C4-2B (cell line): ENCODE results near the gene WDR93.

Source experiments
- ZFX ChIP-seq: fragments of 450-650 bp; IDR thresholded peaks from 2 replicates; pipeline ENCODE4 v1.6.1; 2017
- TF ChIP-seq, protein P1 (sequence below): fragments of 450-650 bp; conservative IDR thresholded peaks from 2 replicates; pipeline ENCODE4 v1.5.1; 2017; ENCODE audit warnings: mild to moderate bottlenecking

DNA sequence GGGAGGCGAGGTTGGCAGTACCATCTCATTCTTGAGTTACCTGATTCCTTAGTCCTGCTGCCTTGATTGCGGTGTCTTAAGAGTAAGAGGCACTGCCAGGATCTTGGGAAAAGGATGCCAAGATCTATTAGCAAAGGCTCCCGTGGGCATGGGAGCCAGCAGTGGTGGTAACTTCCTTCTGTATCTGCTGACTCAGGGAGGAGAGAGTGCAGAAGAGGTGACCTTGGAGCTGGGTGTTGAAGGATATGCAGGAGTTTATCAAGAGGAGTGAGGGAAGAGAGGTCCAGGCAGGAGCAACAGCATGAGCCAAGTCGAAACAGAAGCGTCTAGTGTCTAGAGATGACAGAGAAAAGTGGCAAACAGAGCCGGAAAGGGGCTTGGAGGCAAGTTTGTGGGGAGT lies 90.0 kb downstream of the WDR93 start:
- TF ChIP-seq, protein P1, sequence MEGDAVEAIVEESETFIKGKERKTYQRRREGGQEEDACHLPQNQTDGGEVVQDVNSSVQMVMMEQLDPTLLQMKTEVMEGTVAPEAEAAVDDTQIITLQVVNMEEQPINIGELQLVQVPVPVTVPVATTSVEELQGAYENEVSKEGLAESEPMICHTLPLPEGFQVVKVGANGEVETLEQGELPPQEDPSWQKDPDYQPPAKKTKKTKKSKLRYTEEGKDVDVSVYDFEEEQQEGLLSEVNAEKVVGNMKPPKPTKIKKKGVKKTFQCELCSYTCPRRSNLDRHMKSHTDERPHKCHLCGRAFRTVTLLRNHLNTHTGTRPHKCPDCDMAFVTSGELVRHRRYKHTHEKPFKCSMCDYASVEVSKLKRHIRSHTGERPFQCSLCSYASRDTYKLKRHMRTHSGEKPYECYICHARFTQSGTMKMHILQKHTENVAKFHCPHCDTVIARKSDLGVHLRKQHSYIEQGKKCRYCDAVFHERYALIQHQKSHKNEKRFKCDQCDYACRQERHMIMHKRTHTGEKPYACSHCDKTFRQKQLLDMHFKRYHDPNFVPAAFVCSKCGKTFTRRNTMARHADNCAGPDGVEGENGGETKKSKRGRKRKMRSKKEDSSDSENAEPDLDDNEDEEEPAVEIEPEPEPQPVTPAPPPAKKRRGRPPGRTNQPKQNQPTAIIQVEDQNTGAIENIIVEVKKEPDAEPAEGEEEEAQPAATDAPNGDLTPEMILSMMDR = no peak
- no peak for TF ChIP-seq ZFX
